Psoas muscle (tissue), 8 donors: ENCODE measurements around the gene SIPA1L3. TPM values are rescaled to one million over a fixed set of nuclear protein-coding genes. Genes with fewer than 3 reads are reported as not detected.

Experiments used
- ATAC-seq, 4 donors: fragments of 200-7000 bp; cut with Tn5 transposase; one replicate each; pipeline ENCODE4 v1.9.1; 2020; ENCODE audit warnings: moderate library complexity in 3 of 4, mild to moderate bottlenecking in 2 of 4
- DNase-seq, 2 donors: peaks; one replicate each; pipeline ENCODE4 v3.0.0-alpha.2; 2020
- H3K27ac ChIP-seq: fragments of 200-600 bp; one replicate; pipeline ENCODE4 v1.8.0; 2022
- H3K27me3 ChIP-seq, 3 donors: fragments of 200-600 bp in 1 of 3; one replicate each; pipeline versions ENCODE4 v1.6.1 to v1.8.0; 2013 to 2022; ENCODE audit warnings: low read length in 2 of 3, mild to moderate bottlenecking in 2 of 3, moderate library complexity in 1 of 3; ENCODE audit not compliant: insufficient read depth in 3 of 3
- H3K36me3 ChIP-seq, 2 donors: fragments of 200-600 bp in 1 of 2; one replicate each; pipeline versions ENCODE4 v1.6.1 to v1.8.0; 2013 to 2022; ENCODE audit warnings: low read depth in 1 of 2, mild to moderate bottlenecking in 1 of 2, moderate library complexity in 1 of 2; ENCODE audit not compliant: insufficient read depth in 1 of 2
- H3K4me1 ChIP-seq: fragments of 200-600 bp; one replicate; pipeline ENCODE4 v1.8.0; 2022
- H3K4me3 ChIP-seq: fragments of 200-600 bp; one replicate; pipeline ENCODE4 v1.8.0; 2022; ENCODE audit warnings: mild to moderate bottlenecking
- H3K9me3 ChIP-seq: fragments of 200-600 bp; one replicate; pipeline ENCODE4 v1.8.0; 2022
- WGBS, 3 donors: extraction: QIAGEN DNeasy Blood & Tissue Kit; methylation state at CpG; one replicate each; pipeline versions ENCODE4 v1.1.6 to v1.1.7; 2013; 5-methylcytosine and 5-hydroxymethylcytosine counted together
- intact Hi-C, 2 donors: fragments of 100-400 bp; cut with DNase I; formaldehyde crosslinking; loops; one replicate each; pipeline versions ENCODE4 v1.11.0 to v1.14.2; 2022
- polyA plus RNA-seq, 3 donors: library from polyadenylated mRNA; stranded (reverse); fragments of 200-250 nt; gene quantifications; one replicate each; pipeline ENCODE4 v1.2.3, GENCODE V29; 2013
- total RNA-seq, 4 donors: library from RNA; stranded (reverse); fragmentation: NEBNext Ultra II Directional in 2 of 4; extraction: Animal tissue kit (Norgen Biotek cat#: 25700) in 2 of 4; gene quantifications; one replicate each; pipeline versions ENCODE4 v1.2.1 to v1.2.4, GENCODE V29; 2021 to 2023
- TF ChIP-seq, protein P1 (sequence below): fragments of 200-600 bp; IDR thresholded peaks from one replicate; pipeline ENCODE4 v1.8.0; 2022; ENCODE audit warnings: antibody characterized with exemption
- donor health status: healthy with polysubstance abuse.
- donor health status: DM: no; HTN: no; CAD: no; lungs with moderate emphysema.
- donor health status: Bipolar disorder and iron deficiency.
- donor health status: healthy.
- donor health status: DM: yes; HTN: yes; CAD: no.
- donor health status: DM: no; HTN: no; CAD: no.
- donor health status: DM: no; HTN: no; CAD: no.
- donor health status: DM: yes; HTN: yes; CAD: no.

Gene SIPA1L3
- total and polyA plus RNA-seq, 7 donors, result 2.9 to 28.2 (median 8.3) TPM

GRCh38 chr19:38204096-38204495 lies 297.1 kb downstream of the SIPA1L3 start:
- Histone ChIP-seq H3K4me3 (no peak overlapping the region), H3K9me3 (no peaks in the 10 kb centered on the region), H3K27me3 (peaks cover 0 to 12% (median 0%) of the 10 kb centered on the region in 3 donors), H3K27ac (no peak overlapping the region), H3K36me3 (peaks cover 12 to 67% of the 10 kb centered on the region in 2 donors), H3K4me1 (no peaks in the 10 kb centered on the region)
- intact Hi-C loops, result no loop called here
- DNase-seq (no peak), ATAC-seq (no peak)
- TF ChIP-seq, protein P1, sequence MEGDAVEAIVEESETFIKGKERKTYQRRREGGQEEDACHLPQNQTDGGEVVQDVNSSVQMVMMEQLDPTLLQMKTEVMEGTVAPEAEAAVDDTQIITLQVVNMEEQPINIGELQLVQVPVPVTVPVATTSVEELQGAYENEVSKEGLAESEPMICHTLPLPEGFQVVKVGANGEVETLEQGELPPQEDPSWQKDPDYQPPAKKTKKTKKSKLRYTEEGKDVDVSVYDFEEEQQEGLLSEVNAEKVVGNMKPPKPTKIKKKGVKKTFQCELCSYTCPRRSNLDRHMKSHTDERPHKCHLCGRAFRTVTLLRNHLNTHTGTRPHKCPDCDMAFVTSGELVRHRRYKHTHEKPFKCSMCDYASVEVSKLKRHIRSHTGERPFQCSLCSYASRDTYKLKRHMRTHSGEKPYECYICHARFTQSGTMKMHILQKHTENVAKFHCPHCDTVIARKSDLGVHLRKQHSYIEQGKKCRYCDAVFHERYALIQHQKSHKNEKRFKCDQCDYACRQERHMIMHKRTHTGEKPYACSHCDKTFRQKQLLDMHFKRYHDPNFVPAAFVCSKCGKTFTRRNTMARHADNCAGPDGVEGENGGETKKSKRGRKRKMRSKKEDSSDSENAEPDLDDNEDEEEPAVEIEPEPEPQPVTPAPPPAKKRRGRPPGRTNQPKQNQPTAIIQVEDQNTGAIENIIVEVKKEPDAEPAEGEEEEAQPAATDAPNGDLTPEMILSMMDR, result no peak
- WGBS, 3 donors, result 91 to 96% (median 95%) methylated on average over 8 of the region's 8 CpGs

DNA sequence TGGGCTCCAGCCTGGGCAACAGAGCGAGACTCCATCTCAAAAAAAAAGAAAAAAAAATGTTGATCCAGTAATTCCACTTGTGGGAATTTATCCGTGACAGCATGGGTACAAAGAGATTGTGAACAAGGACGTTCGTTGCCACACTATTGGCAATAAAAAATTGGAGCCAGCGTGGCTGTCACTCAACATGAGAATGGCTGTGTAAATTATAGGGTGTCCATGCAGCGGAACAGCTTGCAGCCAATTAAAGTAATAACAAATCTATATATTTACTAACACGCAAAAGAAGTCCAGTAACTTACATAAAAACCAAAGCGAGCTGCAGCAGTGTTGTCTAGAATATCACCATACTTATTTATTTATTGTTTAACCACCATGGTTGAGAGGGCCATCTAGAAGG lies 297.7 kb downstream of the SIPA1L3 start:
- 93 to 95% (median 93%) methylated on average over 8 of the region's 8 CpGs for WGBS, 3 donors
- DNase-seq, result no peak
- intact Hi-C loops, result no loop called here
- Histone ChIP-seq H3K27me3 (peaks cover 0 to 18% (median 6%) of the 10 kb centered on the region in 3 donors), H3K27ac (no peak overlapping the region), H3K4me1 (no peaks in the 10 kb centered on the region), H3K4me3 (no peak overlapping the region), H3K36me3 (peaks cover 12 to 63% of the 10 kb centered on the region in 2 donors), H3K9me3 (no peaks in the 10 kb centered on the region)
- TF ChIP-seq, protein P1, result no peak
- ATAC-seq, result no peak

GRCh38 chr19:38206006-38206745 lies 299.2 kb downstream of the SIPA1L3 start:
- TF ChIP-seq, protein P1, result no peak
- H3K36me3 ChIP-seq, result peaks cover 10 to 51% of the 10 kb centered on the region in 2 donors
- 87 to 90% (median 87%) methylated on average over 33 to 36 of the region's 36 CpGs for WGBS, 3 donors

DNA sequence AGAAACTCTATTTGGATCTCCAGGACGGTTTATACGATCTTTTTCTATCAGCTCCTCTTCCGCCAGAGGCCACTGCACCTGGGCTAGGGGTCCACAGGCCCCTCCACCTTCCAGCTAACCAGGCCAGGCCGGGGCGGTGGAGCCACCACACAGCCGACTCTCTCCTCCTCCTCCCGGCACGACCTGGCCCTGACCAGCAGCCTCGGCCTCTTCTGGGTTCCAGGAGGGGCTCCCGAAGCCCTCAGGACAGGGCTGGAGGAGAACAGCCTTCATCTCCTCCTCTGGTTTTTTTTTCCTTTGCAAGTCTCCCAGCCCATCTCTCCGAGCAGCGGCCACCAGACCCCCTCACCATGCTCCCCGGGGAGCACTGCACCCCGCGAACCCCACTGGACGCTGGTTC lies 299.9 kb downstream of the SIPA1L3 start:
- no peaks in the 10 kb centered on the region for H3K9me3 ChIP-seq
- DNase-seq (no peak), ATAC-seq (no peak)
- WGBS, 3 donors, result 85 to 91% (median 91%) methylated on average over 15 to 16 of the region's 16 CpGs
- peaks cover 0 to 40% (median 18%) of the 10 kb centered on the region in 3 donors for H3K27me3 ChIP-seq
- no peak overlapping the region for H3K4me3 ChIP-seq
- intact Hi-C loops, result no loop called here
- no peak overlapping the region for H3K27ac ChIP-seq
- peaks cover 7 to 43% of the 10 kb centered on the region in 2 donors for H3K36me3 ChIP-seq
- H3K4me1 ChIP-seq, result no peaks in the 10 kb centered on the region
- TF ChIP-seq, protein P1, result no peak

More at GRCh38 chr19:38206006-38206745, 299.2 kb downstream of the SIPA1L3 start:
- DNase-seq, result no peak
- peaks cover 0 to 32% (median 16%) of the 10 kb centered on the region in 3 donors for H3K27me3 ChIP-seq
- H3K27ac ChIP-seq, result no peak overlapping the region
- no peak overlapping the region for H3K4me3 ChIP-seq
- intact Hi-C loops, result no loop called here
- no peaks in the 10 kb centered on the region for H3K9me3 ChIP-seq
- no peak for ATAC-seq
- no peaks in the 10 kb centered on the region for H3K4me1 ChIP-seq
